Measurements from ENCODE around the gene NEDD4L.

- TF ChIP-seq ZNF274 (IDR thresholded peaks at IDR 0.05; ENCODE audit: low read depth, low read length) (no peak), YY1 (IDR thresholded peaks at IDR 0.05; ENCODE audit: insufficient read depth, insufficient read length) (no peak)
These were observed 180.4 kb downstream of the NEDD4L start for GRCh38 chr18:58224425-58224750.

Measured in NT2/D1 (cell line).